Amniotic stem cell (primary cell): ENCODE measurements around the gene GRIK5.
A peak's percentile ranks its signal among the peaks of the same experiment; 100 is the strongest.

Source experiments
- DNase-seq: peaks from one replicate; lab custom pipeline; 2025; lab: John Stamatoyannopoulos, UW

The GRIK5 gene

DNA sequence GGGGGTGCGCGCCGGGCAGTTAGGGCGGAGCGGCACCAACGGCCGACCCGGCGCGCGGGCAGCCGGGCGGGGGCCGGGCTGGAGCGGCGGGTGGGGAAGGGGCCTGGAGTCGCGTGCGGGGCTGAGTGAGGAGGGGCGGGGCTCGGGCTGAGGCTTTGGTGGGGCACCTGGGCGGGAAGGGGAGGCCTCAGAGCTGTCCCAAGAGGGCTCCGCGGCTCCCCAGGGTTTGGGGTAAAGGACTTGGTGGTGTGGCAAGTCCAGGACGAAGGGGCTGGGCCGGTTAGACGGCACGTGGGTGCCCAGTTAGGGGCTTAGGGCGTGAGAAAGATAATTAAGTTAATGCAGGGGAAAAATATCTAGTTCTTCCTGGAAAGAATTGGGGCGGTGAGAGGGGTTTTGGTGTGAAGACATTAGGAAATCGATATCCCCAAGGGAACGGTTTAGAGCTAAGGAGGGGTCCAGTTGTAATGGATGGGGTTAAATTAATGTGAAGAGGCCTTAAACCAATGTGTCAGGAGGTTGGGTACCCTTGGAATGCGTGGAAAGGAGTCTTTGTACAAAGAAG is 6.5 kb upstream of the GRIK5 start:
- DNase-seq = no peak

DNA sequence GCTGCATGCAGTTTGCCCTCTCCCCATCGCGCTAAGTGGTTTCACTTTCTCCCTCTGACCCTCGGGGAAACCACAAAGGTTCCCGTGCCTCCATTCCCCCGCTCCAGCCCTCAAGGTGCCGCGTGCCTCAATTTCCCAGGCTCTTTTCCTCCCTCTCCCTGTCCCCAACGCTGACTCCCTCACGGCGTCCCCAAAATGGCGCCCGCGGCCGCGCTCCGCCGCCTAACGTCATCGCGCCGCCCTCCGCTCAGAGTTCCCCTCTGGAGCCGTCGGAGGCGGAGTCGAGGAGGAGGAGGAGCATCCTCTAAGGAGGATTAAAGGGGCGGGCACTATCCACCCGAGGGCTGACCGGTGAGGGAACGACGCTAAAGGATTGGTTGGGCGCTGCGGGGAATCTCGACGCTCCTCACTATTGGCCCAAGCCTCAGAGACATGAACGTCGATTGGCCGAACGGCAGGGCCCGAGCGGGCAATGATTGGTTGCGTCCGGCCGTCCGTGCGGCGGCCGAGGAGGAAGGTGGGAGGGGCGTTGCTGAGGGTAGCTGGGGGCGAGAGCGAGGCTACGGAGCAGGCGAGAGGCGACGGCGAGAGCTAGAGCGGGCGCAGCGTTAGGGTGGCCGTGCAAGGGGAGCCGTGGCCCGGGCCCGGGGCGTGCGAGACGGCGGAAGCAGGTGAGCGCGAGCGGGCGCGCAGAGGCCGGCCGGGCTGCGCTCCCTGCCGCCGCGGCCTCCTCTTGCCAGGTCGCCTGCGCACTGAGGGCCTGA is 5.8 kb upstream of the GRIK5 start, which contains the start of gene ZNF574:
ZNF574 (plus strand) TSS at position 551 of the 764 bp plus-strand sequence. CDS start 2,441 bp downstream, outside the sequence.
- peak; percentile 100 for DNase-seq

DNA sequence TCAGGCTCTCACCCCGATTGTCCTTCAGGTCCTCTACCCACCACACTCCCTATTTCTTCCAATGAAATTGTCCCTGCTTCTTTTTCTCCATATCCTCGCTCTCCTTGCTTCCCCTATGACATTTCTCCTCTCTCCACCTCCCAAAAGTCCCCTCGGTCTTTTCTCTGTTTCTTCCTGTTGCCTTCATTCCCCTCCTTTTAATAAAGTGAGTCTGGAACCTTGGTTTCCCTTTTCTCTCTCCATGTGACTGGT is 5.3 kb upstream of the GRIK5 start:
- no peak for DNase-seq

DNA sequence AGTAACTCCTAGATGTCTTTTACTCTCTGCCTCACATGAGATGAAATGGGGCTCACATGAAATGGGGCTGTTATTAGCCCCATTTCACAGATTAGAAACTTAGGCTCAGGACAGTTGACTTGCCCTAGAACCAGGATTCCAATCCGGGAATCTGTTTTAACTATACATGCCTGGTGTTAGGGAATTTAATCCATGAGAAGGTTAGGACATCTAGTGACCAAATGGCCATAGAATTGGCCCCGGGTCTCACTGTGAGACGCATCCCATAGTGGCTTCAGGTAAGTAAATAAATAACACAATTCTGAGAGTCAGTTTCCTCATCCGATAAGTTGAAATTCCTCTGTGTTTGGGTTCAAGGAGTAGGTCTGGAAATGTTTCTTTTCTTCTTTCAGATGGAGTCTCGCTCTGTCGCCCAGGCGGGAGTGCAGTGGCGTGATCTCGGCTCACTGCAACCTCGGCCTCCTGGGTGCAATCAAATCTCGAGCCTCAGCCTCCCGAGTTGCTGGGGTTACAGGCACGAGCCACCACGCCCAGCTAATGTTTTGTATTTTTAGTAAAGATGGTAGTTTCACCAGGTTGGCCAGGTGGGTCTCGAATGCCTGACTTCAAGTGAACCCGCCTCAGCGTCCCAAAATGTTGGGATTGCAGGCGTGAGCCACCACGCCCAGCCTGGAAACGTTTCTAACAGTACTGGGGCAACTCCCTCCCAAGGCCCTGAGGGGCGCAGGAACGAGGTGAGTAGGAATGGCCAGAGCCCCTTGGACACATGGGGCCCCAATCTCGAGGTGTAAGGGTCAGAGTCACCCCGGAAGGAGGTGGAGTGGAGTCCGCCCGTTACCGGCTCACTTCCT is 4.7 kb upstream of the GRIK5 start:
- no peak for DNase-seq

DNA sequence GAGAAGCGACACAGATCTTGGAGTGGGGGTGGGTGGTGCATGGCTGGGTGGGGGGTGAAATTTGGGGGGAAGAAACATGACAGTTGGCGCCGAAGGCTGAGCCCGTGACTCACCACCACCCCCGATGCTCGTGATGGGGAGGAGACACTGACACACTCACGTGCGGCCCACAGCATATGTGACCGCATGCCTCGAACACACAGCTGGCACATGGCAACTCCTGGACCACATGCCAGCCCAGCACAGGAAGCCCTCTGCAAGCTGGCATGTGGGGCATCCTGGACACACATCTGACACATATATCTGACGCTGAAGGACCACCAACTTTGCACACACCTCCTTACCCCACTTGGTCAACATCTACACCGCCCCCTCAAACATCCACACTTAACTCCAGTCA is 1.2 kb upstream of the GRIK5 start:
- no peak for DNase-seq

DNA sequence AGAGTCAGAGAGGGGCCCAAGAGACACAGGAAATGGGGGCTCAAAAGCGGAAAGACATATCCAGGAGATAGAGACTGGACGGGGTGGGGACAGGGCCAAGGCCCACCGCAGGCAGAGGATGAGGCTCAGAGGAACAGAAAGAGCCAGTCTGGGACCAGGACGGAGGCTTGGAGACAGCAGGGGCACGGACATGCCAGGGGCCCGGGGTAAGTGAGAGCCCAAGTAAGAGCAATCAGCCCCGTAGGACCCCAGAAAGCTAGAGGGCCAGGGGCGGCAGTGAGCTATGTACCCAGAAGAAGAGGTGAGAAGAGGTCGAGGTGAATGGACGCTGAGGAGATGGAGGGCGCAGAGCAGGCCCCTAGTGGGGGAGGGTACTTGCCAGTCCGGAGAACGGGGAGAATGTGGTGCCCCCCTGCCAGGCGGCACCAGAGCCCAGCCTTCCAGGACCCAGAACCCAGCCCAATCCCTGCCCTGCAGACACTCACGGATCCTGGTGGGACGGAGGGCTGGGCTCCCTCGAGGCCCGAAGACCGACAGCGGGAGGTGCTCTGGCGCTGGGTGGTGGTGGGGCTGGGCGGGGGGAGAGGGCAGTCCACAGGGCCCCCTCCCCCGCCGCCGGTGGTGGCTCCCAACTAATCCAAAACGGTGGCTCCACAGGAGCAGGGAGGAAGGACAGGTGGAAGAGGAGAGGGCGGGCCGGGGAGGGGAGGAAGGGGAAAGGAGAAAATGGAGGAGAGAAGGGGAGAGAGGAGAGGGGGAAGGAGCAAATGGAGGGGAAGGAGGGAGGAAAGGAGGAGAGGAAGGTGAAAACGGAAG is 1.0 kb downstream of the GRIK5 start:
- no peak for DNase-seq

DNA sequence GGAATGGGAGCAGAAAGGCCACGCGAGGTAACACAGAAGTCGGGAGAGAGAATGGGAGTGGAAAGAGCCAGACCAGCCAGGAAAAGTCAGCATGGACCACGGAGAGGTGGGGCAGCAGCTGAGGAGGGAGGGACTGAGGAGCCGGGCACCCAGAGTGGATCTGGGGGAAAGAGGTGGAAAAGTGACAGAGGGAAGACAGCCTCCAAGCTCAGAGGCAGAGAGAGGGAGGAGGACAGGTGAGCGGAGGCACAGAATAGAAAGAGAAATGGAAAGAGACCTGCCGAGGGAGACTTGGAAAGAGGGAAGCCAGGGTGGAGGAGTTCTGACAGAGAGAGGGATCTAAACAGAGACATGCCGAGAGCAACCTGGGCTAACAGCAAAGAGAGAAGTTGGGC is 1.6 kb downstream of the GRIK5 start:
- no peak for DNase-seq

DNA sequence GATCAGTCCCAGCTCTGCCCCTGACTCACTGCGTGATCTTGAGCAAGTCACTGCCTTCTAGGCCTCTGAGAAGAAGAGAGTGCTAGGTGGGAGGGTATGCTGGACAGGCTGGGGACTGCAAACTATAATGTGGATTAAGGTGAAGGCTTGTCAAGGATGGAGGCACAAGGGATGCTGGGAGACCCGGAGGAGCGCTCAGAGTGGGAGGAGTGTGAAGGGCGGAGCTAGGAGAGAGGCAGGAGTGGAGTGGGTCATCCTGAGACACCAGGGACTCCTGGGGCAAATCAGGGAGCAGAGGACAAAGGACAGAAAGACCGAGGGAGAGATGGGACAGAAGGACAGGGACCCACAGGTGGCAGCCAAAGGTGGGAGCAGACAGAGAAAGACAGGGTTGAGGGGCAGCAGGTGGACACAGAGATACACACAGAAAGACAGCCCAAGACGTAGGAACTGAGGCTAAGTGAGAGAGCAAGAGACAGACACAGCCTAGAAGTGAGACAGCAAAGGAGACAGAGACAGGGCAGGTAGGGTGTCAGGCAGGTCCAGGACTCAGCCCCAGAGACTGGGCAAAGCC is 2.6 kb downstream of the GRIK5 start:
- DNase-seq = no peak

DNA sequence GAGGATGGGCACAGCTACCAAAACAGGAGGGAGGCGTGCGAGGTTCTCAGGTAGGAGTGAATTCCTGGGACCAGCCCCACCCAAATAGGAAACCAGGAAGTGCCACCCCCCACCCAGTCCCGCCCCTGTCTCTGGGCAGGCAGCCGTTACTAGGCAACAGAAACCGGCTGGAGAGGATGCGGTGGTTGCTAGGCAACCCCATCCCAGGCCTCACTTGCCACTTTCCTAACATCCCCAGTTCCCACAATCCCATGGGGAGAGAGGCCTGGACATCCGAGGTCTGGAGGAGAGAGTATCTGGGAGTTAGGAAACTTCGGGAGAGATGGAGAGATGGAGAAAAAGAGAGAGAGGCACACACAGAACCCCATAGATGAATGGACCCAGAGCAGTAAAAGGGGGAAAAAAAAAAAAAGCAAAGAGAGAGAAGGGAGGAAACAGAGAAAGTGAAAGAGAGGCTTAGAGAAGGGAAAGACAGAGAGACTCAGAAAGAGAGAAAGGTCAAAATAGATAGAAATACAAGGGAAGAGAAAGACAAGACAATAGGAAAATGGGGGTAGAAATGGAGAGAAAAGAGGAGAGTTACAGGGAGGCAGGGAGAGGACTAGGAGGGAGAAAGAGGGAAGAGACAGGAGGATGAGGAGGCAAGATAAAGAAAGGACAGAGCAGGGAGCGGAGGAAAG is 3.8 kb downstream of the GRIK5 start:
- no peak for DNase-seq

DNA sequence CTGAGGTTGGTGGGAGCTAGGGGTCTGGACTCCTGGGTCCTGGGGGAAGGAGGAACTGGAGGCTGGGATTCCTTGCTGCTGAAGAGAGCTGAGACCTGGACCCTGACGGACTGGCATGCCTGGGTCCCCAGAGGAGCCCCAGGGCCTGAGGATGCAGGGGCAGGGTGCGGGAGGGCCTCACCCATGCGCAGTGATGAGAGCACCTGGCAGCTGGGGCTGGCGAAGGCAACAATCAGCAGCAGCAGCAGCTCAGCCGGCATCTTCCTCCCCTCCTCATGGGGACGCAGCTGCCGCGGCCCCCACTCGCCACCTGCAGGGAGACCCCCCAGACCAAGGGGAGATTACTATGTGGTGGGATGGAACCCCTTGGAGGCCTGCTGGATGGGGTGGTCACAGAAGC is 4.5 kb downstream of the GRIK5 start:
- no peak for DNase-seq

DNA sequence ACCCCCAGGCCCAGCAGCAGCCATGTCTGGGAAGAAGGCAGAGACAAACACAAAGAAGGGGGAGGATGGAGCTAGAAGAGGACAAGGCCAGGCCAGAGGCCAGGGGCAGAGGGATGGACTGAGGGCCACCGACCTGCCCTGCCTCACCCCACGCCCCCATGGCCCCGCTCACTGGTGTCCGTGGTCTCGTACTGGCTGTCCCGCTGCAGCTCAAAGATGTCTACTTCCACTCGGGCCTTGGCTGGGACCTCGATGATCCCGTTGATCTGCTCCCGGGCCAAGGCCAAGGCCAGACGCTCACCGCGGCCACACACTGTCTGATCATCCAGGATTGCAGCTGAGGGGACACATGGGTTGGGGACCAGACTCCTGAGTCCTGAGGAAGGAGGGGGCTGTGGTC is 5.0 kb downstream of the GRIK5 start:
- DNase-seq = no peak

DNA sequence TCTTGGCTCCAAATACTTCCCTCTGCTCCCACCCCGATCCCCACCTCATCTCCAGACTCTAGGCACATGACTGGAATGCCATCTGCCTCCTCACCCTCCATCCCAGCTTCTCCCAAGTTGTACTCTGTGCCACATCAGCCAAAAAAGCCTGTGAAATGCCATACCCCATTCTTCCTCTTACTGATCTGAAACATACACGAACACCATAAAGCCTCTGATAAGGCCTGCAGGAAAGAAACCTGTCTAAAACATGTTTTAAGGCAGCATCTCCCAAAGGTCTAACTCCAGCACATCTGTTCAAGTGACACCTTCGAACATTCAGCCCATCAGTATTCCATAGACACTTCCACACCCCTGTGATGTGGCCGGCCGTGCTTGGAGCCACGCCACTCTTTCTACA is 5.6 kb downstream of the GRIK5 start:
- DNase-seq = no peak

DNA sequence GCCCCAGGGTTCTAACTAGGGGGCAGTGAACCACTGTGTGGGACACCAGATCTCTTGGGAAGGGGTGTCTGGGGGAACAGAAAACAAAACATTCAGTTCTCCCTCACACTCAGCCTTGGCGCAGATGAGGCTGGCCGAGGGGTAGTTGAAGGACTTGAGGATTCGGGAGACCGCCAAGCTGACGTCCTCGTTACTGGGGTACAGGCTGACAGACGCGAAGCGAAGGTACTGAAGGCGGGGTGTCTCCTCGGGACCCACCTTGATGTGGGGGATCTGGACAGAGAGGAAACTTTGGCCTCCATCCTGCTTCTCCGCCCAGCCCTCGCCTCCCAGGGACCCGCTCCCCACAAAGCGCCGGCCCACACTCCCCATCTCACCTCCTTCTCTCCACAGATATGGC is 7.6 kb downstream of the GRIK5 start:
- no peak for DNase-seq

DNA sequence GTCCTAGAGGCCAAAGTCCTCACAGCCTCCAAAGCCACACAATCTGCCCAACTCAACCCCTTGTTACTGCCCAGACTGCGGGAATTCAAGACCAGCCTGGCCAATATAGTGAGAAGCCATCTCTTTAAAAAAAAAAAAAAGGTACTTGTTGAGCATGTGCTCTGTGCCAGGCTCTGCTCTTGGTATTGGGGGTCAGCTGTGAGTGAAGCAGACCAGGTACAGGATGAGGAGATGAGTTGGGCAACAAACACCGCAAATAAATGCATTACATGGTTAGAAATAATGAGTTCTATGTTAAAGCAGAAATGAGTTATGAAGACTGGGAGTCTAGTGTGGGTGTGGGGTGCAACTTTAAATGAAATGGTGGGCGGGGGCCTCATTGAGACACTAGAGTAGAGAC is 9.9 kb downstream of the GRIK5 start:
- DNase-seq = no peak

DNA sequence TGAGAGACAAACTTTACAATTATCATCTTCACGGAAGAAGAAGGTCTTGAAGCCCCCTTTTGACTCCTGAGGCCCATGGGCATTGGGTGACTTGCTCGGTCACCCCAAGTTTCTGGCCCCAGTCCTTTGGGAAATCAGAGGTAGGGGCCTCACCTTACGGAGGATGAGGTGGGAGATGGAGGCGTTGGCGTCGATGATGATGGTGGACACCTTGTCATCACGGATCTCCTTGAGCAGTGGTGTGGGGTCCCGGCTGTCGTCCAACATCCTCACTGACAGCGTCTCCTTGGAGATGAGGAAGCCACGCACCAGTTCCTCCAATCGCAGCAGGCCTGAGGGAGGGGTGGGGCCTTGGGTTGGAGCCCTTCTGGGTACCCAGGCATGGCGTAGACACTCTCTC is 10.8 kb downstream of the GRIK5 start:
- no peak for DNase-seq

DNA sequence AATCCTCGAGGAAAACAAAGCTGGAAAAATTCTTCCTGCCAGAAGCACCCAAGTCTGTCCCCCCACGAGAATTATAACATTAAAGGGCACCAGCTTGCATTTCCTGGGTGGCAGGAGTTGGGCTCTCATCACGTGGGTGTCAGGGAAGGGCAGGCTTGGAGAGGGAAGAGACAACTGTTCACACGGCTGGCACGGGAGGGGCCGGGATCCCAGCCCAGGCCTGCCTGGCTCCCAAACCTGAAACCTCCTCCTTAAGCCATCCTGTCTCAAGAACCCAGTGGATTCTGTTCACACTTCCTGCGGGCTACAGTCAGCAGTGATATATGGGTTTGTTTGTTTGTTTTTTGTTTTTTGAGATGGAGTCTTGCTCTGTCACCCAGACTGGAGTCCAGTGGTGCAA is 12.2 kb downstream of the GRIK5 start:
- DNase-seq = no peak

DNA sequence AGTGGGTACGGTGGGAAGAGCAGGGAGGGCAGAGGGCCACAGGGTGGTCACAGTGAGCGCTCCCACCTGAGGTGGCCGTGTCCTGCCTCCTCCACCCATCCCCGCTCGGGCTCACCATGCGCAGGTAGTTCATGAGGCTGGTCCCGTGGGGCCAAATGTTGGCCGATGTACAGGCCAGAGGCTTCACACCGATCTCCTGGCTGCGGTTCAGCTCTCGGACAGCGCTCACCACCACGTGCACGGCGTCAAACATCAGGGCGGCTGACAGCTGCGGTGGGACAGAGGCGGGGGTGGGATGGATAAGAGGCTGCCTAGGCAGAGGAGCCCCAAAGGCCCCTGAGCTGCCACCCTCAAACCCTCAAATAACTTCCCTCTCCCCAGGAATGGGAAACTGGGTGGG is 15.8 kb downstream of the GRIK5 start:
- no peak for DNase-seq

DNA sequence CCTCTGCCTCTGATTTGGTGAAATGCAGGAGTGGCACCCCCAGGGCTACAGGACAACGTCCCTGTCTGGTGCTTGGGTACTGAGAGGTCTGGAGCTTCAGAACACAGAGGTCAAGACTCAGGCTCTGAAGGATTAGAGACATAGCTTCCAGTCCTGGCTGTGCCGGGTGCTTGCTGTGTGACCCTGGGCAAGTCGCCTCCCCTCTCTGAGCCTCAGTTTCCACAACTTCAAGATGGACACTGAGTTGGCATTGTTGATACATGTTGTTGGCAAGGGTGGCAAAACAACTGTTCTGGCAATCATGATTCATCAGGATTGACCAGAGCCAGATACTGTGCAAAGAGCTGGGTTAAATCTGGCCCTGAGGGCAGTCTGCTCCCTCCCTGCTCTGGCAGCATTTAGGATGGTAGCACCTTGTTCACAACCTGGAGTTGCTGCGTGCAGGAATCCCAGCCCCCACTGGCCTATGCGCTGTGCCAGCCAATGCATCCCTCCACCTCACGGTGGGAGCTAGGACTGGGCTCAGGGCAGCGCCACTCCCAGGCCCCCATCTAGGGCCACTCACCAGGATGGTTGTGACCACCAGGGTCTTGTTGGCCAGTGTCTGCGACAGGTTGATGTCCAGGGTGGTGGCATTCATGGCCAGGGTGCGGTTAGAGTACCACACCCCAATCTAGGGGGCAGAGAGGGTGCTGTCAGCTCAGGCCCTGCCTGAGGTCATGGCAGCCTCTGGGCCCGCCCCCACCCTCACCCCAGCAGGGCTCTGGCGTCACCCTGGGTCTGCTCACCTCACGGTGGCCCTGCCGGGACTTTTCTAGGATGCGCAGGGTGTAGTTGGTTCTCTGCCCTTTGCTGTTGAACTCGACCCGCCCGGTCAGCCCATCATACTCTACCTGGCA is 16.7 kb downstream of the GRIK5 start:
- DNase-seq = no peak

DNA sequence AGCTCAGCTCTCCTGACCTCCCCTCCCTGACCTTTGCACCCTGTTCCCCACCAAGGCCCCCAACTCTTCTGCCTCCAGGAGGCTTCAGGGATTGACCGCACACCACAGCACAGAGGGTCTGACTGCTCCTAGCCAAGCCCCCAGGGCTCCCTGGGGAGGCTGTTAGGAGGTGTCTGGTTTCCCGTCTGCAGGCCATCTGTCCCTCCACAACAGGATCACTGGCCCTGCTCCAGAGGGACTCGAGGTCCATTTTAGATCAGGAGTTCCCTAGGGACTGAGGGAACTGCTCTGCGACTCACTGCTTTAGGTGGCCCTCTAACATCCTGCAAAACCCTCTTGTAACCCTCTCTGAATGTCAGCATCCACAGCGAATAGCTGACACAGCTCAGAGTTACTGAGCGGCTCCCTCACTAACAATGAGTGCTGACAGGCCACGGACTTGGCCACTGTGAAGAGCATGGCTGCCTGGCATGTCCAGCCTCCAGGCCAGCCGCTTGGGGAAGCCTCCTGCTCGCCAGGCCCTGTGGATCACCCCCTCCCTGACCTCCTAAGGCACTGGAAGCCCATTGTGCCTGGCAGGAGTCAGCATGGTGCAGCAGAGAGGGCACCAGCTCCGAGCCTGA is 17.7 kb downstream of the GRIK5 start:
- no peak for DNase-seq
